Cerebellar nuclear complex (tissue), 1 donor: ENCODE data around the gene C5orf15.

Source experiments
- DNase-seq, 2 experiments: peaks; one replicate each; lab custom pipeline; 2025; lab: John Stamatoyannopoulos, UW

Gene C5orf15

DNA sequence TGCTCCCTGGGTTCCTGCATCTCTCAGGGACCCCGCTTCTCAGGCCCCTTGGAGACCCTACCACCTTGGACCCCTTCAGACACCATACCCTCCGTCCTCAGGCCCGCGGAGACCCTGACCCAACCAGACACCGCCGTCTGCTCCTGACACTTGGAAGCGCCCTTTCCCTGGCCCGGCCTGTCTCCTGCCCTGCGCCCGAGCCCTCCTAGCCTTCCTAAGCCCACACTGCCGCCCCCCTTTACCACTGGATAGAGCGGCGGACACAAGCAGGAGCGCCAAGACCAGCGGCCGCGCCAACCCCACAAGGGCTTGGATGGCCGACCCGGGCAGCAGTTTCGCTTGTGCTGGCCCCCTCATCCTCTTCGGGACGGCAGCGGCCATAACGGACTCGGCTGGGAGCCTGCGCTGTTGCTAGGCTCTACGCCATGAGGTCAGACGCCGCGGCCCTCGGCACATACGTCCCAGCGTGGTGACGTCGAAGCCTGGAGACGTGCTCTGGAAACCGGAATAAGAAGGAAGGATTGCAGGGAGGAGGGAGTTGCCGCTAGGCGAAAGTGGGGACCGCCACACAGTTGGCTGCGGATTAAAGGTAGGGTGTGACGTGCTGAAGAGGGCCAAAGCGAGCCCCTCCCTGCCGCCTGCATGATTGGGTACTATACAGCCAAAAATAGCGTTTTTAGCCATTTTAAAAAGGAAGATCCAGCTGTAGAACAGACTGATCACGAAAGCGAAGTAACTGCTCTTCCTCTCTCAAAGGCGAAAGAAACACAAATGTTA, at the start of gene C5orf15:
C5orf15 (minus strand) TSS at position 422 of the 777 bp plus-strand sequence; CDS start at position 381, 41 bp downstream.
- peak; percentile 91 to 93 for DNase-seq

- DNase-seq: no peak
Observed at GRCh38 chr5:134008266-134008749, 39.9 kb upstream of the C5orf15 start.

- no peak for DNase-seq
Observed at GRCh38 chr5:134007581-134008265, 39.3 kb upstream of the C5orf15 start.

DNA sequence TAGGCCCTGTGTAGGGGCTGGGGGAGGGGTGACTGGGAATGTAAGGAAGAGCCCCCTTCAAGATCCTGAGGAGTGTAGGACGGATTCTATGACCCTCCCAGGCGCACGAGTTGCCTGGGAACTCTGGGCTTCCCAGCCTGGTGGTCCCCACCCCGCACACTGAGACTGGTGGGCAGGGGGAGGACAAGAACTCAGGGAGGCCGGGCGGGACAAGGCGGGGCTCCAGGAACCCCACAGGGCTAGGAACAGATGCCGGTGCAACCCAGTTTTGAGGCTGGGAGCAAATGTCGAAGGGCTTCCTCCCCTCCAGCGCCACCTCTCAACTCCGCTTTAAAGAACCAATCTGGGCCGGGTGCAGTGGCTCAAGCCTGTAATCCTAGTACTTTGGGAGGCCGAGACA, 37.7 kb upstream of the C5orf15 start:
- DNase-seq: no peak

GRCh38 chr5:134005417-134006061, 37.1 kb upstream of the C5orf15 start:
- DNase-seq: no peak

DNA sequence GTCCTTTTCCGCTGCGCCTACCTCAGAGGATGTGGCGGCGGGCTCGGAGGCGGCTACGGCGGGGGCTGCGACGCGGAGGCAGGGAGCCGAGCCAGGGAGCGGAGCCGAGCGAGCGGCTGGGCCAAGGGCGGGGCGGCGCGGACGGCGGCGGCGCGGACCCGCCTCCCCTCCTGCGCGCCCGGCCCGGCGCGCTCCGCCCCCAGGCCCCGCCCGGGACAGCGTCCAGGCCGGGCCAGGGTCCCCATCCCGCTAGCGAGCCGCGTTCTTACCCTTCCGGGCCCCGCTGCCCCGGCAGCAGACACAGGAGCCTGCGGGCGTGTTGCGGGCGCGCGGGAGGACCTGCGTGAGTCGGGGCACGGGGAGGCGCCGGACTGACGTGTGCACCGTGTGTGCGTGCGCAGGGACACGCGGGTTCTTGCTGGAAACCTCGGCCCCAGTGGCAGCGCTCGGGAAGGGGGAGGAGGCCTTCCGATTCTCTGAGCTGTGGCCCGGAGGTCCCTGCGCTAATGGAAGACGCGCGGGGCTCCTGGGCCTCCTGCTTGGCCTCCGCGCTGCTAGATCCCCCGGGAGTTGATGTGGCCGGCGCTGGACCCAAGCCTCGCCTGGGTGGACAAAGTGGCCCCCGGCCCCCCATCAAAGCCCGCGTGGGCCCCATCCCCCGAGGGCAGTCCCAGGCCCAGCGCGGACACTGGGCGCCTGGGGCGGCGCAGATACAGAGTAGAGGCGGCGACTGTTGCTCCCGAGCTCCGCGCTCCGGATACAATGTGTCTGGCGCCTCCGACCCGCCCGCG, 36.4 kb upstream of the C5orf15 start, which contains the start of gene VDAC1:
VDAC1 (minus strand) TSS at position 350 of the 791 bp plus-strand sequence. CDS start 11,963 bp downstream, outside the sequence.
- DNase-seq: no peak

DNA sequence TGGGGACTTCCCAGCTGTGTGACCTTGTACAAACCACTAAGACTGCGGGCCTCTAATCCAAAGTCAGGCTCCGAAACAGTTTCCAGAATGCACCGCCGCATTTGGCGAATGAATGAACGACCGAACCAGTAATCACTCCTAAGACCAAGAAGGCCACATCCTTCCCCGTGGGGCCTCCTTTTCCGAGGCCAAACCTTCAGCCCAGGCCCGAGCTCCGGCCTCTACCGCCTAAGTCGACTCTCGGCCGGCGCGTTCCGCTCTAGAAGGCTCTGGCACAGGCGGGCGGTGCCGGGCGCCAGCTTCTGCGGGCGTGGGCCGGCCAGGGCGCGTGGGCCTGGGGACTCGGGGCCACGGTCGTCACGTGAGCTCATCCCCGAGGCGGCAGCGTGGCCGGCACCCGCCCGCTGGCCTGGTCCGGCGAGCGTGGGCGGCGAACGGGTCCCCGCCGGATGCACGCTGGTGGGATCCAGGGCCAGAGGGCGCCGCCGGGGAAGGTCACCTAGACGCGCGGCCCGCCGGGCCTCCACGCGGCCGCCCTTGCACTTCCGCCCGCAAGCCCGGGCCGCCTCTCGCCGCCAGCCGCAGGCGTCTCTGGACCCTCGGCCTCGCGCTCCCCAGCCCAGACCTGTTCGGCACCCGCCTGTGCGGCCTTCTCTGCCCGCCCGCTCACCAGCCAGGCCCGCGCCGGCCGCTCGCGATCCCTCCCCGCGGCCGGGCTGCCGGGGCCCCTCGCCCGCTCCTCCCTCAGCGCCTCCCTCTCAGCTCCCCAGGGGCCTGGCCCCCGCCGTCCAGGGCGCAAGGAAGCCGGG, 35.6 kb upstream of the C5orf15 start:
- DNase-seq: no peak

- DNase-seq: no peak
Observed at GRCh38 chr5:134003064-134003816, 34.8 kb upstream of the C5orf15 start.

DNA sequence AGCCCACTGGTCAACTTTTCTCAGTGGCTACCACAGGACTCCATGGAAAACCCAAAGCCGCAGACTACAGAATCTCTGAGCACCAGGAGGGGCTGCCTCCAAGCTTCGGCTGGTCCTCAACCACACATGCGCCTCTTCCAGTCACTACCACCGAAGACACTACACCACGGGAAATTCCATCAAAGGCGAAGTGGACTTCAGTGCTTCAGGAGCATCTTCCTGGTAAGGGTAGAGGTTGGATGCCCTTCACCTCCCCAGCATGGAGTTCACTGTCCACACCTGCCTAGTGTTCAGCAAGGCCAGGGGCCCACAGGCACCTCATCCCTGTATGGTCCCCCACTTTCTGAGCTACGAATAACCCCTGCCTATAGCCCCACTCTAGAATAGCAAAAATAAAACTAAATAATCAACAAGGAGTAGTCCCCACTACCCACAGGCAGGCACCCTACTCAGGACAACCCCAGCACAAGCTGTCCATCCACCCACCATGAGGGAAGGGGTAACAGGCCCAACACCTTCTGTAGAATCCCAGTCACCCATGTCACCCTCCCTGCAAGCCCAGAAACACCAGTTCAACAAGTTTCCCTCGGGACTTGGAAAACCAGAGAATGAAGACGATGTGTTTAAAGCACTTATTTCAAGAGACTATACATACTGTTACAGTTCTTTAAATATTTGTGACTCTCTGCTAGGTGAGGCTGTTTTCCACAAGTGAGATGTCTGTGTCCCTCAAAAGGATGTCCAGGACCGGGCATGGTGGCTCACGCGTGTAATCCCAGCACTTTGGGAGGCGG, 33.7 kb upstream of the C5orf15 start:
- DNase-seq: no peak

GRCh38 chr5:134000696-134001453, 32.5 kb upstream of the C5orf15 start:
- no peak for DNase-seq

DNA sequence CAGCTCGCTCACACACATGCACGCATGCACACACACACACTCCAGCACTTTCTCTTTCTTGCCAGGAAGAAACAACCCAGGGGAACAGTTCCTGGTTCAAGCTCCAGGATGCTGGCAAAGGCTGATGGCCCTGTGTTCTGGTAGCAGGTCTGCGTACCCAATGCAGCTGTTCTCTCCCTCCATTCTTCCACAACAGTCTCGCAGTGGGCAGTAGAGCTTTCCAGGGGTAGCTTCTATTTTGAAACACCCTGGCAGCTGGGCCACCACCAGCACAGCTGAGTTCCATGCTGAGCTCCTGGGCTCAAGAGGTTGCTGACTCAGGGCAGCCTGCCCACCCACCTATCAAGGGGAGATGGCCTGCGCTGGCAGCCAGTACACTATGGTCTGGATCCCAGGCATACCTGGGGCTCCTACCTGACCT, 31.7 kb upstream of the C5orf15 start:
- DNase-seq: no peak

DNA sequence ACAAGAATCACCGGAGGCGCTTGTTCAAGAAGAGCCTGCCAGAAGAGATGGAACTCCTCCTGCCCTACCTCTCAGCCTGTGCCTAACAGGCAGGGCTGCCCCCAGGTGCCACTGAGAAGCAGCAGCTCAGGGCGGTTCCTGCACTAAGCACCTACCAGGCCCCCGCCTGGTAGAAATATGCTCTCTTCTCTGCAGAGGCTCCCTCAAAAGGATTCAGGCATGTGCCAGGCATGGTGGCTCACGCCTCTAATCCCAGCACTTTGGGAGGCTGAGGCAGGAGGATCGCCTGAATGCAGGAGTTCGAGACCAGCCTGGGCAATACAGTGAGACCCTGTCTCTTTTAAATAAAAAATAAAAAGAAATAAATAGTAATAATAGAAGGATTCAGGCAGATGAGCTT, 30.4 kb upstream of the C5orf15 start:
- no peak for DNase-seq

DNA sequence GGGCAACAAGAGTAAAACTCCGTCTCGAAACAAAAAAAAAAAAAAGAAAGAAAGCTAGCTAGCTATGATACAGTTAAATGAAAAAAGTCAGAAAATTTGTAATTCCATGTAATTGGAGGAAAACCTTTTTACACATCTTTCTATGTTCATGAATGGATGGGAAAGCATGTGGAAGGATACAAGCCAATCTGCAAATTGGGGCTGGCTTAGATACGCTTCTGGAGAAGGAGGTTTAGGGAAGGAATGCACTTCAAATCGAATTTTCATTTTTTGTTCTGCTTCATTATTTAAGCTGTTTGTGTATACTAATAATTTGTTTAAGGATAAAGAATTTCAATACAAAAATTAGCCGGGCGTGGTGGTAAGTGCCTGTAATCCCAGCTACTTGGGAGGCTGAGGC, 29.6 kb upstream of the C5orf15 start:
- no peak for DNase-seq

GRCh38 chr5:133996683-133997252, 28.3 kb upstream of the C5orf15 start:
- no peak for DNase-seq

GRCh38 chr5:133995883-133996563, 27.6 kb upstream of the C5orf15 start:
- no peak for DNase-seq

DNA sequence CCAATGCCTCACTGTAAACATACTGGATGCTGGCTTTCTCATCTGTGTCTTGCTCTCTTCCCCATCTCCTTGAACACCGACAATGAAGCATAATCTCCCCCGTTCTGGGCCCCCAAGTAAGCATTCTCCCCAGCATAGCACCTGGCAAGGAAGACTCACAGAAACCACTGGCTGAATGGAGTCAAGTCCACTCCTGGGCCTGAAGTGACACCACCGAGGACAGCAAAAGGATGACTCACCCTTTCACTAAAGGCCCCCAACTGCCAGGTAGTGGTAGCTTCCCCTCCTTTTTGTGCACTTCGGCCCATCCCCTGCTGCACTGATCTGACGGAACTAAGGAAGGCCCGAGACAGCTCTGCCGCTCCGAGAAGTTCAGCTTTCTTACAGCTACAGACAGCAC, 26.9 kb upstream of the C5orf15 start:
- DNase-seq: no peak

GRCh38 chr5:133994990-133995333, 26.5 kb upstream of the C5orf15 start:
- no peak for DNase-seq
